HepG2 (cell line): ENCODE measurements around the gene STBD1. TPM values are rescaled to one million over a fixed set of nuclear protein-coding genes. Genes with fewer than 3 reads are reported as not detected.

Experiments used
- ESRRA ChIP-seq: sonication (generic); formaldehyde crosslinking; IDR thresholded peaks from 2 replicates; pipeline ENCODE4 v1.5.1; 2020; ENCODE audit warnings: mild to moderate bottlenecking, low read depth, missing genetic modification reagents
- FUBP1 ChIP-seq: sonication (generic); formaldehyde crosslinking; IDR thresholded peaks from 2 replicates; pipeline ENCODE4 v1.5.1; 2020; ENCODE audit warnings: missing genetic modification reagents, mild to moderate bottlenecking, borderline replicate concordance
- GFI1 ChIP-seq: sonication (generic); formaldehyde crosslinking; IDR thresholded peaks from 2 replicates; pipeline ENCODE4 v1.5.0; 2020; ENCODE audit warnings: missing genetic modification reagents, mild to moderate bottlenecking, borderline replicate concordance
- HNRNPL ChIP-seq: fragments of 200-400 bp; formaldehyde crosslinking; IDR thresholded peaks from 2 replicates; pipeline ENCODE4 v1.6.1; 2017; ENCODE audit warnings: mild to moderate bottlenecking, low read depth, low read length
- MTERF4 ChIP-seq: sonication (generic); formaldehyde crosslinking; IDR thresholded peaks from 2 replicates; pipeline ENCODE4 v1.8.0; 2023; ENCODE audit warnings: mild to moderate bottlenecking, missing genetic modification reagents
- MZF1 ChIP-seq: sonication (generic); formaldehyde crosslinking; IDR thresholded peaks from 2 replicates; pipeline ENCODE4 v1.8.1; 2023; ENCODE audit warnings: mild to moderate bottlenecking, missing genetic modification reagents, borderline replicate concordance
- NFIC ChIP-seq: IDR thresholded peaks from 2 replicates; pipeline ENCODE4 v1.6.1; 2012; ENCODE audit warnings: mild to moderate bottlenecking, low read length, inconsistent platforms
- NR2F6 ChIP-seq, 2 experiments: IDR thresholded peaks; 2 replicates each; pipeline ENCODE4 v1.6.1; 2016; ENCODE audit warnings: antibody characterized with exemption in 1 of 2, mild to moderate bottlenecking in 1 of 2
- PATZ1 ChIP-seq: sonication (generic); formaldehyde crosslinking; IDR thresholded peaks from 2 replicates; pipeline ENCODE4 v1.4.0; 2020; ENCODE audit warnings: missing genetic modification reagents
- PCBP2 ChIP-seq: fragments of 200-400 bp; formaldehyde crosslinking; optimal IDR thresholded peaks from 2 replicates; pipeline ENCODE3; 2018; ENCODE audit warnings: low read length, low read depth; ENCODE audit not compliant: poor library complexity, severe bottlenecking
- SOX13 ChIP-seq, 3 experiments: fragments of 450-650 bp in 1 of 3; sonication (generic) in 1 of 3; formaldehyde crosslinking in 1 of 3; IDR thresholded peaks in 2 of 3; conservative IDR thresholded peaks in 1 of 3; 2 replicates each; pipeline versions ENCODE4 v1.5.0 to v1.6.1; 2016 to 2020; ENCODE audit warnings: antibody characterized with exemption in 1 of 3, mild to moderate bottlenecking in 1 of 3, missing compliant biosample characterization in 1 of 3, missing genetic modification reagents in 1 of 3, moderate library complexity in 1 of 3
- TARDBP ChIP-seq: sonication (generic); formaldehyde crosslinking; IDR thresholded peaks from 2 replicates; pipeline ENCODE4 v1.8.0; 2022; ENCODE audit warnings: mild to moderate bottlenecking, missing genetic modification reagents
- THAP11 ChIP-seq: IDR thresholded peaks from 2 replicates; pipeline ENCODE4 v1.6.1; 2016; ENCODE audit warnings: missing biosample characterization, missing genetic modification reagents
- ZFY ChIP-seq: sonication (generic); formaldehyde crosslinking; IDR thresholded peaks from 2 replicates; pipeline ENCODE4 v1.4.0; 2020; ENCODE audit warnings: missing genetic modification reagents
- ZNF121 ChIP-seq: sonication (generic); formaldehyde crosslinking; IDR thresholded peaks from 2 replicates; pipeline ENCODE4 v1.5.0; 2020; ENCODE audit warnings: mild to moderate bottlenecking, missing genetic modification reagents
- ZNF138 ChIP-seq: sonication (generic); formaldehyde crosslinking; IDR thresholded peaks from 2 replicates; pipeline ENCODE4 v1.5.0; 2020; ENCODE audit warnings: mild to moderate bottlenecking, low read depth, missing genetic modification reagents
- ZNF331 ChIP-seq: sonication (generic); formaldehyde crosslinking; IDR thresholded peaks from 2 replicates; pipeline ENCODE4 v1.4.0; 2020; ENCODE audit warnings: missing genetic modification reagents
- ZNF451 ChIP-seq: sonication (generic); formaldehyde crosslinking; IDR thresholded peaks from 2 replicates; pipeline ENCODE4 v1.5.0; 2020; ENCODE audit warnings: mild to moderate bottlenecking, missing genetic modification reagents
- ZNF510 ChIP-seq: sonication (generic); formaldehyde crosslinking; IDR thresholded peaks from 2 replicates; pipeline ENCODE4 v1.4.0; 2020; ENCODE audit warnings: low read depth, mild to moderate bottlenecking, missing genetic modification reagents
- ZNF552 ChIP-seq: sonication (generic); formaldehyde crosslinking; IDR thresholded peaks from 2 replicates; pipeline ENCODE4 v1.9.0; 2022; ENCODE audit warnings: missing genetic modification reagents, mild to moderate bottlenecking, borderline replicate concordance
- ZNF660 ChIP-seq: sonication (generic); formaldehyde crosslinking; IDR thresholded peaks from 2 replicates; pipeline ENCODE4 v1.5.1; 2020; ENCODE audit warnings: mild to moderate bottlenecking, low read depth, missing genetic modification reagents, borderline replicate concordance
- ZNF691 ChIP-seq: sonication (generic); formaldehyde crosslinking; IDR thresholded peaks from 2 replicates; pipeline ENCODE4 v1.4.0; 2020; ENCODE audit warnings: missing genetic modification reagents, low read depth, mild to moderate bottlenecking, borderline replicate concordance
- ZNF772 ChIP-seq: sonication (generic); formaldehyde crosslinking; IDR thresholded peaks from 2 replicates; pipeline ENCODE4 v1.5.0; 2020; ENCODE audit warnings: mild to moderate bottlenecking, missing genetic modification reagents
- ZSCAN9 ChIP-seq: IDR thresholded peaks from 2 replicates; pipeline ENCODE4 v1.6.1; 2016; ENCODE audit warnings: borderline replicate concordance
- polyA plus RNA-seq, 8 experiments: library from polyadenylated mRNA; depleted of rRNA in 3 of 8; stranded (reverse) in 7 of 8; unstranded in 1 of 8; fragments of >200 nt; fragmentation: Illumina TruSeq in 4 of 8; extraction: Trizol in 4 of 8; gene quantifications; 2 replicates each; pipeline versions ENCODE4 v1.2.1 to v1.2.3, GENCODE V29; 2011 to 2016; ENCODE audit warnings: low read depth in 4 of 8, missing spikeins in 1 of 8, mixed read lengths in 1 of 8; ENCODE audit not compliant: insufficient read depth in 1 of 8
- total RNA-seq, 5 experiments: library from RNA; depleted of rRNA; stranded (reverse); fragments of >200 nt; fragmentation: Illumina TruSeq; extraction: Trizol; gene quantifications; 2 replicates each; pipeline ENCODE4 v1.2.3, GENCODE V29; 2016; ENCODE audit warnings: low read depth in 1 of 5

Gene STBD1
- total and polyA plus RNA-seq, 2 of the 13 experiments (the other 11 are each of a cell fraction or from before 2014, with no cell fraction given) = 2.8 to 4.3 TPM

- TF ChIP-seq ZNF660 (CRISPR knock-in tag) (no peak), PATZ1 (CRISPR knock-in tag) (peak; percentile 91), NFIC (peak; percentile 78; the same call in 1 of the 2 replicates), ZSCAN9 (CRISPR knock-in tag) (0 out of 2 replicates have a peak, but pooled peaks have one; percentile 46), GFI1 (CRISPR knock-in tag) (no peak), ZNF331 (CRISPR knock-in tag) (peak; percentile 67), ZNF121 (CRISPR knock-in tag) (no peak), PCBP2 (no peak), MZF1 (CRISPR knock-in tag) (no peak), MTERF4 (CRISPR knock-in tag) (no peak), SOX13 (IDR thresholded peaks at IDR 0.05) (no peak), SOX13 (CRISPR knock-in tag; conservative IDR thresholded peaks at IDR 0.05 in 1 of 2, IDR thresholded peaks at IDR 0.05 in 1 of 2) (peak in 1 of 2 experiments; percentile 60; a peak in 2 of 4 replicates), THAP11 (0 out of 2 replicates have a peak, but pooled peaks have one; percentile 41), ZNF552 (CRISPR knock-in tag) (no peak), ZNF772 (CRISPR knock-in tag) (no peak), ZNF510 (no peak), ZNF691 (no peak; the same call in 1 of the 2 replicates), ESRRA (CRISPR knock-in tag) (no peak), TARDBP (no peak), ZNF138 (CRISPR knock-in tag) (no peak), FUBP1 (CRISPR knock-in tag) (no peak), ZNF451 (0 out of 2 replicates have a peak, but pooled peaks have one; percentile 60), ZFY (no peak), HNRNPL (no peak), NR2F6 (IDR thresholded peaks at IDR 0.05) (no peak), NR2F6 (CRISPR knock-in tag; IDR thresholded peaks at IDR 0.05) (peak; percentile 48; the same call in 1 of the 2 replicates)
Measured at GRCh38 chr4:76308548-76308947, 2.0 kb downstream of the STBD1 start (continued).
